ENCODE results near the gene RSRC1.

- TF ChIP-seq CTCF (IDR thresholded peaks at IDR 0.05) (no peak), POLR2A (IDR thresholded peaks at IDR 0.05) (no peak)
Observed at GRCh38 chr3:158528076-158528674, 418.3 kb downstream of the RSRC1 start.
